GM18507 (cell line): ENCODE results near the gene PLSCR5.
A peak's percentile ranks its signal among the peaks of the same experiment; 100 is the strongest.

Experiments used
- DNase-seq: peaks from one replicate; pipeline ENCODE4 v3.0.0; 2011; ENCODE audit warnings: low read depth; ENCODE audit not compliant: insufficient read length; ENCODE audit errors: extremely low spot score
- FAIRE-seq: peaks from 2 replicates; lab custom pipeline; 2011; peaks lifted over from hg19 to GRCh38; lab: Jason Lieb, UNC

The PLSCR5 gene

GRCh38 chr3:146547235-146547835 is 57.8 kb downstream of the PLSCR5 start:
- no peak for FAIRE-seq
- no peak for DNase-seq

GRCh38 chr3:146546366-146546965 is 58.7 kb downstream of the PLSCR5 start:
- no peak for DNase-seq

GRCh38 chr3:146544929-146545528 is 60.1 kb downstream of the PLSCR5 start:
- no peak for DNase-seq
- FAIRE-seq, result no peak

More at GRCh38 chr3:146546366-146546965, 58.7 kb downstream of the PLSCR5 start:
- FAIRE-seq, result no peak

- peak; percentile 67 for DNase-seq
- peak; percentile 88 for FAIRE-seq
Measured at GRCh38 chr3:146544002-146544928, 60.9 kb downstream of the PLSCR5 start, which contains the start of gene PLSCR1. PLSCR1 (minus strand) TSS chr3:146544607; CDS start chr3:146536552, 8,055 bp downstream.

- FAIRE-seq, result no peak
- no peak for DNase-seq
Measured at GRCh38 chr3:146543461-146544001, 61.6 kb downstream of the PLSCR5 start.

- FAIRE-seq (no peak), DNase-seq (no peak)
Measured at GRCh38 chr3:146542978-146543377, 62.2 kb downstream of the PLSCR5 start.

GRCh38 chr3:146542179-146542578 is 63.0 kb downstream of the PLSCR5 start:
- FAIRE-seq (no peak), DNase-seq (no peak)

GRCh38 chr3:146540978-146541377 is 64.2 kb downstream of the PLSCR5 start:
- no peak for FAIRE-seq

GRCh38 chr3:146540236-146540635 is 64.9 kb downstream of the PLSCR5 start:
- DNase-seq (no peak), FAIRE-seq (no peak)

More at GRCh38 chr3:146540978-146541377, 64.2 kb downstream of the PLSCR5 start:
- DNase-seq, result no peak

- DNase-seq (no peak), FAIRE-seq (no peak)
Measured at GRCh38 chr3:146539315-146539714, 65.8 kb downstream of the PLSCR5 start.

GRCh38 chr3:146537603-146538002 is 67.5 kb downstream of the PLSCR5 start:
- DNase-seq (no peak), FAIRE-seq (no peak)

- DNase-seq (no peak), FAIRE-seq (no peak)
Measured at GRCh38 chr3:146536681-146537080, 68.5 kb downstream of the PLSCR5 start.
